Muscle layer of colon (tissue), 2 donors: ENCODE results near the gene DNMT3B.

Experiments used
- H3K27ac ChIP-seq: one replicate; pipeline ENCODE4 v1.7.0; 2013; ENCODE audit warnings: low read depth, mild to moderate bottlenecking, low read length, moderate library complexity
- H3K27me3 ChIP-seq, 2 donors: one replicate each; pipeline ENCODE4 v1.7.0; 2013; ENCODE audit warnings: low read length in 2 of 2, mild to moderate bottlenecking in 2 of 2; ENCODE audit not compliant: insufficient read depth in 2 of 2, control insufficient read depth in 1 of 2
- H3K36me3 ChIP-seq: one replicate; pipeline ENCODE4 v1.7.0; 2013; ENCODE audit warnings: mild to moderate bottlenecking, low read length; ENCODE audit not compliant: insufficient read depth
- H3K4me1 ChIP-seq: one replicate; pipeline ENCODE4 v1.7.0; 2013; ENCODE audit warnings: mild to moderate bottlenecking, low read length; ENCODE audit not compliant: insufficient read depth
- H3K4me3 ChIP-seq, 2 donors: one replicate each; pipeline ENCODE4 v1.7.0; 2013; ENCODE audit warnings: low read length in 2 of 2, low read depth in 1 of 2, mild to moderate bottlenecking in 1 of 2, moderate library complexity in 1 of 2
- H3K9ac ChIP-seq: one replicate; pipeline ENCODE4 v1.7.0; 2013; ENCODE audit warnings: low read length
- H3K9me3 ChIP-seq: one replicate; pipeline ENCODE4 v1.7.0; 2013; ENCODE audit warnings: mild to moderate bottlenecking, low read length
- donor health status: abdominal sarcoma.
- donor health status: Adenocarcinoma of cecum.

DNMT3B gene

GRCh38 chr20:32834972-32835371 lies 72.8 kb downstream of the DNMT3B start:
- Histone ChIP-seq H3K27me3 (no peaks in the 10 kb centered on the region), H3K36me3 (peaks cover 38% of the 10 kb centered on the region)

GRCh38 chr20:32837157-32837556 lies 75.0 kb downstream of the DNMT3B start:
- H3K4me1 ChIP-seq, result no peaks in the 10 kb centered on the region
- H3K9ac ChIP-seq, result no peak overlapping the region
- H3K4me3 ChIP-seq, result no peak overlapping the region
- peaks cover 47% of the 10 kb centered on the region for H3K36me3 ChIP-seq
- H3K27ac ChIP-seq, result no peak overlapping the region
- H3K9me3 ChIP-seq, result no peaks in the 10 kb centered on the region
- no peaks in the 10 kb centered on the region for H3K27me3 ChIP-seq

More at GRCh38 chr20:32834972-32835371, 72.8 kb downstream of the DNMT3B start:
- Histone ChIP-seq H3K4me1 (peaks cover 4% of the 10 kb centered on the region), H3K9me3 (no peaks in the 10 kb centered on the region), H3K4me3 (no peak overlapping the region), H3K27ac (no peak overlapping the region), H3K9ac (no peak overlapping the region)

- H3K9me3 ChIP-seq, result no peaks in the 10 kb centered on the region
- no peak overlapping the region for H3K9ac ChIP-seq
- H3K36me3 ChIP-seq, result peaks cover 54% of the 10 kb centered on the region
- no peaks in the 10 kb centered on the region for H3K4me1 ChIP-seq
- H3K4me3 ChIP-seq, result no peak overlapping the region
- no peaks in the 10 kb centered on the region for H3K27me3 ChIP-seq
- no peak overlapping the region for H3K27ac ChIP-seq
These were observed 77.2 kb downstream of the DNMT3B start for GRCh38 chr20:32839227-32839981.

- Histone ChIP-seq H3K9me3 (no peaks in the 10 kb centered on the region), H3K36me3 (peaks cover 54% of the 10 kb centered on the region)
These were observed 77.7 kb downstream of the DNMT3B start for GRCh38 chr20:32839982-32840285.

GRCh38 chr20:32841174-32841573 lies 79.0 kb downstream of the DNMT3B start:
- Histone ChIP-seq H3K9ac (no peak overlapping the region), H3K27ac (no peak overlapping the region), H3K27me3 (no peaks in the 10 kb centered on the region), H3K9me3 (no peaks in the 10 kb centered on the region), H3K36me3 (peaks cover 49% of the 10 kb centered on the region), H3K4me3 (no peak overlapping the region), H3K4me1 (peaks cover 7% of the 10 kb centered on the region)

More at GRCh38 chr20:32839982-32840285, 77.7 kb downstream of the DNMT3B start:
- Histone ChIP-seq H3K9ac (no peak overlapping the region), H3K27me3 (no peaks in the 10 kb centered on the region), H3K4me1 (no peaks in the 10 kb centered on the region), H3K27ac (no peak overlapping the region), H3K4me3 (no peak overlapping the region)

GRCh38 chr20:32841632-32842031 lies 79.4 kb downstream of the DNMT3B start:
- Histone ChIP-seq H3K4me1 (peaks cover 8% of the 10 kb centered on the region), H3K4me3 (no peak overlapping the region), H3K27ac (no peak overlapping the region), H3K27me3 (no peaks in the 10 kb centered on the region), H3K36me3 (peaks cover 49% of the 10 kb centered on the region), H3K9me3 (no peaks in the 10 kb centered on the region), H3K9ac (no peak overlapping the region)

GRCh38 chr20:32842688-32843524 lies 80.7 kb downstream of the DNMT3B start:
- H3K36me3 ChIP-seq, result peaks cover 52% of the 10 kb centered on the region

GRCh38 chr20:32845786-32846185 lies 83.6 kb downstream of the DNMT3B start:
- H3K9ac ChIP-seq, result no peak overlapping the region
- peaks cover 8% of the 10 kb centered on the region for H3K4me1 ChIP-seq
- no peaks in the 10 kb centered on the region for H3K27me3 ChIP-seq
- H3K36me3 ChIP-seq, result peaks cover 45% of the 10 kb centered on the region
- peak overlapping the region; percentile 7 for H3K27ac ChIP-seq
- H3K4me3 ChIP-seq, result no peak overlapping the region
- H3K9me3 ChIP-seq, result no peaks in the 10 kb centered on the region

More at GRCh38 chr20:32842688-32843524, 80.7 kb downstream of the DNMT3B start:
- Histone ChIP-seq H3K9me3 (no peaks in the 10 kb centered on the region), H3K27ac (no peak overlapping the region), H3K4me3 (no peak overlapping the region), H3K27me3 (no peaks in the 10 kb centered on the region), H3K4me1 (peaks cover 8% of the 10 kb centered on the region), H3K9ac (no peak overlapping the region)

- no peaks in the 10 kb centered on the region for H3K27me3 ChIP-seq
- H3K4me3 ChIP-seq, result no peak overlapping the region
- peaks cover 46% of the 10 kb centered on the region for H3K36me3 ChIP-seq
- H3K9ac ChIP-seq, result no peak overlapping the region
- H3K27ac ChIP-seq, result no peak overlapping the region
- no peaks in the 10 kb centered on the region for H3K9me3 ChIP-seq
- peaks cover 8% of the 10 kb centered on the region for H3K4me1 ChIP-seq
These were observed 84.7 kb downstream of the DNMT3B start for GRCh38 chr20:32846852-32847251.

GRCh38 chr20:32847964-32848363 lies 85.8 kb downstream of the DNMT3B start:
- peaks cover 43% of the 10 kb centered on the region for H3K36me3 ChIP-seq
- no peaks in the 10 kb centered on the region for H3K27me3 ChIP-seq
- H3K4me3 ChIP-seq, result no peak overlapping the region
- H3K9ac ChIP-seq, result no peak overlapping the region
- H3K27ac ChIP-seq, result no peak overlapping the region
- peaks cover 8% of the 10 kb centered on the region for H3K4me1 ChIP-seq
- no peaks in the 10 kb centered on the region for H3K9me3 ChIP-seq

GRCh38 chr20:32848846-32849245 lies 86.7 kb downstream of the DNMT3B start:
- H3K36me3 ChIP-seq, result peaks cover 43% of the 10 kb centered on the region
- peaks cover 8% of the 10 kb centered on the region for H3K4me1 ChIP-seq
- no peak overlapping the region for H3K27ac ChIP-seq
- no peak overlapping the region for H3K9ac ChIP-seq
- H3K4me3 ChIP-seq, result no peak overlapping the region
- H3K9me3 ChIP-seq, result no peaks in the 10 kb centered on the region
- no peaks in the 10 kb centered on the region for H3K27me3 ChIP-seq
